Mesendoderm (in vitro differentiated cells): ENCODE results near the gene HCN2.
A peak's percentile ranks its signal among the peaks of the same experiment; 100 is the strongest.

Experiments
- DNase-seq: peaks from one replicate; pipeline ENCODE4 v3.0.0; 2013
- H2AK5ac ChIP-seq: 2 replicates; pipeline ENCODE4 v1.6.1; 2013; ENCODE audit warnings: low read length, inconsistent platforms
- H2BK120ac ChIP-seq: 2 replicates; pipeline ENCODE4 v1.6.1; 2013; ENCODE audit warnings: low read depth, mild to moderate bottlenecking, low read length, moderate library complexity, mixed read lengths
- H2BK15ac ChIP-seq: replicated peaks from 2 replicates; pipeline ENCODE4 v1.6.1; 2013; ENCODE audit warnings: low read depth, mild to moderate bottlenecking, moderate library complexity
- H2BK5ac ChIP-seq: 2 replicates; pipeline ENCODE4 v1.6.1; 2013; ENCODE audit warnings: low read length, inconsistent platforms
- H3K18ac ChIP-seq: 2 replicates; pipeline ENCODE4 v1.6.1; 2013; ENCODE audit warnings: mild to moderate bottlenecking, low read length, mixed read lengths
- H3K23ac ChIP-seq: one replicate; pipeline ENCODE4 v1.6.1; 2013; ENCODE audit warnings: low read length
- H3K27ac ChIP-seq: 2 replicates; pipeline ENCODE4 v1.5.1; 2013; ENCODE audit warnings: low read depth, mild to moderate bottlenecking, inconsistent platforms, low read length, moderate library complexity
- H3K27me3 ChIP-seq: 2 replicates; pipeline ENCODE4 v1.6.1; 2013; ENCODE audit warnings: low read length, control low read depth, mild to moderate bottlenecking, inconsistent platforms; ENCODE audit not compliant: insufficient read depth, poor library complexity
- H3K36me3 ChIP-seq: 2 replicates; pipeline ENCODE4 v1.6.1; 2013; ENCODE audit warnings: low read length, inconsistent platforms; ENCODE audit not compliant: control insufficient read depth, insufficient read depth
- H3K4ac ChIP-seq: one replicate; pipeline ENCODE4 v1.6.1; 2013; ENCODE audit warnings: low read depth, mild to moderate bottlenecking, low read length, moderate library complexity
- H3K4me1 ChIP-seq: 2 replicates; pipeline ENCODE4 v1.6.1; 2013; ENCODE audit warnings: low read depth, low read length, inconsistent platforms; ENCODE audit not compliant: control insufficient read depth
- H3K4me2 ChIP-seq: 2 replicates; pipeline ENCODE4 v1.6.1; 2013; ENCODE audit warnings: low read length
- H3K4me3 ChIP-seq: 2 replicates; pipeline ENCODE4 v1.5.1; 2013; ENCODE audit warnings: mild to moderate bottlenecking, low read length
- H3K56ac ChIP-seq: one replicate; pipeline ENCODE4 v1.6.1; 2013; ENCODE audit warnings: low read length
- H3K79me1 ChIP-seq: 2 replicates; pipeline ENCODE4 v1.6.1; 2013; ENCODE audit warnings: low read length, inconsistent platforms
- H3K79me2 ChIP-seq: 2 replicates; pipeline ENCODE4 v1.6.1; 2013; ENCODE audit warnings: mild to moderate bottlenecking, low read length; ENCODE audit not compliant: control insufficient read depth, insufficient read depth
- H3K9ac ChIP-seq: 2 replicates; pipeline ENCODE4 v1.6.1; 2013; ENCODE audit warnings: low read length, inconsistent platforms
- H4K5ac ChIP-seq: one replicate; pipeline ENCODE4 v1.6.1; 2013; ENCODE audit warnings: low read length
- H4K8ac ChIP-seq: one replicate; pipeline ENCODE4 v1.6.1; 2013; ENCODE audit warnings: low read depth, mild to moderate bottlenecking, control low read depth, low read length, moderate library complexity
- WGBS: extraction: QIAGEN DNeasy Blood & Tissue Kit; methylation state at CpG from one replicate; pipeline ENCODE4 v1.1.7; 2013; ENCODE audit warnings: low lambda C conversion rate, missing lambda C conversion rate; ENCODE audit not compliant: insufficient coverage; ENCODE audit errors: extremely low coverage; 5-methylcytosine and 5-hydroxymethylcytosine counted together

The HCN2 gene

DNA sequence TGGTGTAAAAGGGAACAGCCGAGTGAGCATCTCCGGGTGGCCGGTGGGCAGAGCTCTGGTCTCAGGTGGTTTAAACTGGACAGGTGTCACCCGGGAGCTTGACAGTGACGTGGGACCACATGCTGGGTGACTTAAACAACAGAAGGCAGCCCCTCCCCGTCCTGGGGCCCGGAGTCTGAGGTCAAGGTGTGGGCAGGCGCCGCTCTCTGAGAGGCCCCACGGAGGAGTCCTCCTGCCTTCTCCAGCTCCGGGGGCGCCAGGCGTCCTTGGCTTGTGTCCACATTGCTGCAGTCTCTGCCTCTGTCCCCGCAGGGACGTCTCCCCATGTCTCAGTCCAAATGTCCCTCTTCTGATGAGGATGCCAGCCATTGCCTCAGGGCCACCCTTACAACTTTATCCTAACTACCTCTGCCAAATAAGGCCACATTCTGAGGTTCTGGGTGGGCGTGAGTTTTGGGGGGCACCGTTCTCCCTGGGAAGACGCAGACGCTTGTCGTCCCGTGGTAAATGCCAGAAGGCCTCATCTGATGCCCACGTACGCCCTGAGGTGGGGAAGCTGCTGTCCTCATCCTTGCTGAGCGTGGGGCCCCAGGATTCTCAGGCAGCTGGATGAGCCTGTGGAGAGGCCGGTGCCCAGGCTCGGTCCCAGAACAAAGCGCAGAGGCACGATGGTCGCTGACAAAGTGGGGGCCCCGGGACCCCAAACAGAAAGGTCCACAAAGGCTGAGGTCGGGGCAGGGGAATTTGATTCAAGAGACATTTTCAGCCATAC is 32.9 kb upstream of the HCN2 start:
- Histone ChIP-seq H3K4me1 (no peaks in the 10 kb centered on the region), H3K36me3 (no peaks in the 10 kb centered on the region), H2BK5ac (no peak overlapping the region), H4K5ac (no peak overlapping the region), H3K79me2 (no peaks in the 10 kb centered on the region), H3K4me2 (no peak overlapping the region), H4K8ac (no peak overlapping the region), H3K4ac (no peak overlapping the region), H3K27me3 (no peaks in the 10 kb centered on the region), H2AK5ac (no peak overlapping the region), H3K79me1 (no peaks in the 10 kb centered on the region), H2BK120ac (no peak overlapping the region), H3K18ac (no peak overlapping the region), H3K23ac (no peak overlapping the region), H2BK15ac (no peak overlapping the region), H3K4me3 (no peak overlapping the region), H3K9ac (no peak overlapping the region), H3K27ac (no peak overlapping the region), H3K56ac (no peak overlapping the region)
- DNase-seq = no peak
- no CpG with 5 or more reads among the region's 31 CpGs for WGBS

DNA sequence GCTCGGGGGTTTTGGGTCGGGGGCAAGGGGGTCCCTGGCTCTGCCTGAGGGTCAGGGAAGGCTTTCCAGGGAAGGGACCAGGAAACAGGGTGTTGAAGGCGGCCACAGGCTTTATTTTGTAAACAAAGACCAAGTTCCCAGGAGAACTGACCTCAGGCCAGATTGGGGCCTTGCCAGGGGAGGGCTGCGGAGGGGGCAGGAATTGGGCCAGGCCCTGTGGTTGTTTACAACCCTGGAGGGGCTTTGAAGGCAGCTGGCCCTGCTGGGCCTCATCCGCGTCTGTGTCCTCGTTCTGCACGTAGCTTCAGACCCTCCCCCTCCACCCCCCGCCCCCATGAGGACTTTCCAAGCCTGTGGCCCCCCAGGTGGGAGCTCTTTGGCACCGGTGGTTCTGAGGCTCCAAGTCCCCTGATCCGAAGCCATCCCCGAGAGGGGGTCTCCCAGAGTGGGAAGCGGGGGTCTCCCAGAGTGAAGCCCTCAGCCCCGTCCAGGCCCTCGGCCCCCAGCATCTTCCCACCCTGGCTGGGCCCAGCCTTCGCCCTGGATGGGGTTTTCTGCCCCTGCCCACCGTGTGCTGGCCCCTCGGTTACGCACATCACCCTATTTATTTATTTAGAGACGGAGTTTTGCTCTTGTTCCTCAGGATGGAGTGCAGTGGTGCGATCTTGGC is 30.8 kb upstream of the HCN2 start:
- no peak overlapping the region for H3K27ac ChIP-seq
- H3K79me2 ChIP-seq = no peaks in the 10 kb centered on the region
- H3K27me3 ChIP-seq = no peaks in the 10 kb centered on the region
- no peaks in the 10 kb centered on the region for H3K4me1 ChIP-seq
- no peak overlapping the region for H2BK120ac ChIP-seq
- no peak overlapping the region for H4K5ac ChIP-seq
- H3K36me3 ChIP-seq = no peaks in the 10 kb centered on the region
- H2BK15ac ChIP-seq = no peak overlapping the region
- no CpG with 5 or more reads among the region's 21 CpGs for WGBS
- H3K56ac ChIP-seq = peak overlapping the region; percentile 1
- H4K8ac ChIP-seq = no peak overlapping the region
- H3K4me3 ChIP-seq = no peak overlapping the region
- H3K4me2 ChIP-seq = no peak overlapping the region
- no peak overlapping the region for H3K9ac ChIP-seq
- H2BK5ac ChIP-seq = no peak overlapping the region
- H3K18ac ChIP-seq = no peak overlapping the region
- no peak overlapping the region for H2AK5ac ChIP-seq
- H3K79me1 ChIP-seq = no peaks in the 10 kb centered on the region
- peak; percentile 60 for DNase-seq
- H3K23ac ChIP-seq = no peak overlapping the region
- H3K4ac ChIP-seq = no peak overlapping the region

DNA sequence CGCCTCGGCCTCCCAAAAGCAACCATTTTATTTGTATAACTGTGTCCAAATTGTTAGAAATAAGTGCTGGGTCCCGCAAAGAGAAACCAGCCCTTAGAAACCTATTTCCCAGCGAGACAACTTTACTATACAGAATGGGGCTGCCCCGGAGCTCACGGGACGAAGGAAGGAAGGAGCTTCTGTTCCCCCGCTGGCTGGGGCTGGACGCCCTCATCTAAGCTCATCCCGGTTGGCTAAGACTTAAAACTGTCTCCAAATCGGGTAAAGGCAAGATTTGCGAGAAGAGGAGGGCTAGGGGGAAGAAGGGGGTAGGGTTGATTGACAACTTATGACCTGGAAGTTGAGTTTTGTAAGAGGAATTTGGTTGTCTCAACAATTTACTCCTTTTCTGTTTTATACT is 29.6 kb upstream of the HCN2 start:
- Histone ChIP-seq H4K5ac (no peak overlapping the region), H3K4me3 (no peak overlapping the region), H2BK15ac (no peak overlapping the region), H3K79me2 (no peaks in the 10 kb centered on the region), H3K9ac (no peak overlapping the region), H3K36me3 (no peaks in the 10 kb centered on the region), H2BK120ac (no peak overlapping the region), H3K56ac (no peak overlapping the region), H3K18ac (no peak overlapping the region), H3K4ac (no peak overlapping the region), H3K27ac (no peak overlapping the region), H2BK5ac (no peak overlapping the region), H3K4me2 (no peak overlapping the region), H3K27me3 (no peaks in the 10 kb centered on the region), H4K8ac (no peak overlapping the region), H3K4me1 (no peaks in the 10 kb centered on the region), H2AK5ac (no peak overlapping the region), H3K23ac (no peak overlapping the region), H3K79me1 (no peaks in the 10 kb centered on the region)
- no CpG with 5 or more reads among the region's 12 CpGs for WGBS
- no peak for DNase-seq

DNA sequence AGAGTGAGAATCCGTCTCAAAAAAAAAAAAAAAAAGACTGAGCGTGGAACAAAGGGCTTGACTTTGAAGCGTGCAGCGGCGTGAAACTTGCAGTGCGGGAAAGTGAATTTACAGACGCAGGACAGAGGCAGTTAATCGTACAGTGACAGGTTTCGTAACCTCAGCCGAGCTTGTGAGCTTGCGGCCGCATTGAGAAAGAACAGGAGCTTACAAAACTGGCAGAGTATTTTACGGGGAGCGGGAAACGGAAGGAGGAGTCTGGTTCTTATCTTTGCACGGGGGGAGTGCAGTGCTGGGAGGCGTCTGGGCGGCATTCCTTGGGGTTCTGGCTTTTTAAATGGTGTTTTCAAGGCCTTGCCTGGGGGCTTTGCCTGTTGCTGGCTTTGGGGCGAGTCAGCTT is 23.3 kb upstream of the HCN2 start:
- peak; percentile 66 for DNase-seq
- H3K23ac ChIP-seq = no peak overlapping the region
- H3K18ac ChIP-seq = no peak overlapping the region
- no peak overlapping the region for H3K4me2 ChIP-seq
- no peak overlapping the region for H3K27ac ChIP-seq
- no peak overlapping the region for H3K4me3 ChIP-seq
- H3K36me3 ChIP-seq = no peaks in the 10 kb centered on the region
- no peak overlapping the region for H2BK120ac ChIP-seq
- no peak overlapping the region for H3K56ac ChIP-seq
- H4K8ac ChIP-seq = no peak overlapping the region
- no peak overlapping the region for H4K5ac ChIP-seq
- H3K79me1 ChIP-seq = no peaks in the 10 kb centered on the region
- H3K27me3 ChIP-seq = no peaks in the 10 kb centered on the region
- no peak overlapping the region for H2AK5ac ChIP-seq
- H3K79me2 ChIP-seq = no peaks in the 10 kb centered on the region
- no CpG with 5 or more reads among the region's 19 CpGs for WGBS
- no peak overlapping the region for H3K4ac ChIP-seq
- no peak overlapping the region for H3K9ac ChIP-seq
- H2BK5ac ChIP-seq = no peak overlapping the region
- no peak overlapping the region for H2BK15ac ChIP-seq
- H3K4me1 ChIP-seq = no peaks in the 10 kb centered on the region

DNA sequence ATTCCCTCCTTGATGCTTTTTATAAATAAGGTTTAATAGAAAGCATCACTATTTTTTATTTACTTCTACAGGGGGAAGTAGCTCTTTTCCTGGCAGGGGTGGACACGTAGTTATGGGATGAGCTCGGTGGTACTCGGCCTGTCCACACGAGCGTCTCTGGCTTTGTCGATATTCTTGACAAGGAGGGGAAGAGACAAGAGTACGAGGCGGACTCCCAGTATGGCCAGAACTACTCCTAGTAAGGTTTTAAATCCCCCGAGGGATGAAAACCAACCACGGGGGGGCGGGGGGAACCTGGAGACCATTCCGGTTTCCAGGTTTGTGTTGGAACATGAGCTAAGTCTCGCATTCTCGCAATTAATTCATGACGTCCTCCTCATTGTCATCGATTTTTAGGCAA is 22.8 kb upstream of the HCN2 start:
- Histone ChIP-seq H2BK120ac (no peak overlapping the region), H4K5ac (no peak overlapping the region), H3K36me3 (no peaks in the 10 kb centered on the region), H2BK5ac (no peak overlapping the region), H3K23ac (no peak overlapping the region), H2AK5ac (no peak overlapping the region), H3K56ac (no peak overlapping the region), H2BK15ac (no peak overlapping the region), H3K4ac (no peak overlapping the region), H3K79me1 (no peaks in the 10 kb centered on the region), H3K4me3 (no peak overlapping the region), H3K27ac (no peak overlapping the region), H3K27me3 (no peaks in the 10 kb centered on the region), H3K79me2 (no peaks in the 10 kb centered on the region), H3K4me1 (no peaks in the 10 kb centered on the region), H3K4me2 (no peak overlapping the region), H4K8ac (no peak overlapping the region), H3K9ac (no peak overlapping the region), H3K18ac (no peak overlapping the region)
- no CpG with 5 or more reads among the region's 16 CpGs for WGBS
- no peak for DNase-seq
